Measurements from ENCODE around the gene STT3A.

Gene STT3A

GRCh38 chr11:125671561-125671960, 78.9 kb downstream of the STT3A start:
- Mint-ChIP-seq H3K4me1 (no peaks in the 10 kb centered on the region), H3K4me3 (no peak overlapping the region), H3K9me3 (peaks cover 3% of the 10 kb centered on the region), H3K36me3 (peaks cover 44% of the 10 kb centered on the region), H3K27ac (no peak overlapping the region)
- ATAC-seq (no peak), DNase-seq (ENCODE audit: low spot score in 2 of 2) (no peak)
